ENCODE data around the gene ACSBG1. TPM values are rescaled to one million over a fixed set of nuclear protein-coding genes. Genes with fewer than 3 reads are reported as not detected.

Gene ACSBG1
- not detected for total RNA-seq

- Mint-ChIP-seq H3K36me3 (ENCODE audit: low read depth) (no peaks in the 10 kb centered on the region), H3K4me1 (peaks cover 17% of the 10 kb centered on the region), H3K27ac (no peak within 1 kb of the TSS), H3K4me3 (no peak within 1 kb of the TSS), H3K9me3 (no peaks in the 10 kb centered on the region), H3K27me3 (peaks cover 33% of the 10 kb centered on the region)
- ChIA-PET POLR2A (no interaction called here), CTCF (interaction anchor here (1.0 to 1.5 kb wide), 2 partner anchors 103 to 126 kb away, joined by 3 to 4 read pairs; no protein-coding TSS in a partner anchor)
- no peak for DNase-seq
Measured at GRCh38 chr15:78234515-78235040, at the start of gene ACSBG1. Gene ACSBG1 (minus strand): TSS chr15:78234565. CDS start chr15:78234501, 64 bp downstream.

GRCh38 chr15:78282324-78282723 is 48.0 kb upstream of the ACSBG1 start:
- ChIA-PET CTCF (interaction anchor here (1.0 to 2.4 kb wide), 4 partner anchors 16 to 170 kb away, joined by 3 to 8 read pairs (median 4); partner anchors contain the start of gene DNAJA4), POLR2A (interaction anchor here (0.6 to 2.0 kb wide), 8 partner anchors 10 to 169 kb away, joined by 3 to 7 read pairs (median 4); partner anchors contain the start of genes CIB2 and DNAJA4)
- Mint-ChIP-seq H3K36me3 (ENCODE audit: low read depth) (peaks cover 34% of the 10 kb centered on the region), H3K4me3 (no peak overlapping the region), H3K4me1 (no peaks in the 10 kb centered on the region), H3K9me3 (no peaks in the 10 kb centered on the region), H3K27me3 (no peaks in the 10 kb centered on the region), H3K27ac (no peak overlapping the region)
- DNase-seq, result no peak

GRCh38 chr15:78280319-78281072 is 46.1 kb upstream of the ACSBG1 start:
- no peaks in the 10 kb centered on the region for H3K9me3 Mint-ChIP-seq
- H3K27me3 Mint-ChIP-seq, result no peaks in the 10 kb centered on the region
- no peak overlapping the region for H3K4me3 Mint-ChIP-seq
- no peak overlapping the region for H3K27ac Mint-ChIP-seq
- H3K36me3 Mint-ChIP-seq (ENCODE audit: low read depth), result peaks cover 27% of the 10 kb centered on the region
- ChIA-PET POLR2A (interaction anchor here (1.9 to 2.0 kb wide), 4 partner anchors 14 to 19 kb away, joined by 4 to 7 read pairs (median 7); partner anchors contain the start of gene SKIC8), CTCF (interaction anchor here (1.5 to 2.4 kb wide), 3 partner anchors 10 to 168 kb away, joined by 3 to 8 read pairs (median 4); partner anchors contain the start of gene DNAJA4)
- no peak for DNase-seq
- H3K4me1 Mint-ChIP-seq, result no peaks in the 10 kb centered on the region

GRCh38 chr15:78276064-78276943 is 41.9 kb upstream of the ACSBG1 start:
- ChIA-PET POLR2A (interaction anchor here (1.0 to 1.8 kb wide), 2 partner anchors 12 kb away, joined by 3 to 8 read pairs; partner anchors contain the start of gene DNAJA4), CTCF (interaction anchor here (1.3 to 1.5 kb wide), 2 partner anchors 11 to 36 kb away, joined by 4 read pairs; no protein-coding TSS in a partner anchor)
- Mint-ChIP-seq H3K36me3 (ENCODE audit: low read depth) (peaks cover 33% of the 10 kb centered on the region), H3K4me1 (no peaks in the 10 kb centered on the region), H3K9me3 (no peaks in the 10 kb centered on the region), H3K27me3 (no peaks in the 10 kb centered on the region), H3K4me3 (no peak overlapping the region), H3K27ac (no peak overlapping the region)
- no peak for DNase-seq

GRCh38 chr15:78274994-78275393 is 40.6 kb upstream of the ACSBG1 start:
- Mint-ChIP-seq H3K27me3 (no peaks in the 10 kb centered on the region), H3K36me3 (ENCODE audit: low read depth) (peaks cover 35% of the 10 kb centered on the region), H3K9me3 (no peaks in the 10 kb centered on the region), H3K27ac (no peak overlapping the region), H3K4me1 (peaks cover 2% of the 10 kb centered on the region), H3K4me3 (no peak overlapping the region)
- DNase-seq, result no peak
- POLR2A ChIA-PET, result interaction anchor here (1.0 kb wide), 1 partner anchor 11 kb away, joined by 3 read pairs; the partner anchor contains the start of gene DNAJA4
- CTCF ChIA-PET, result interaction anchor here (1.3 kb wide), 1 partner anchor 35 kb away, joined by 4 read pairs; no protein-coding TSS in a partner anchor

- DNase-seq, result no peak
- H3K27ac Mint-ChIP-seq, result no peak overlapping the region
- no peaks in the 10 kb centered on the region for H3K9me3 Mint-ChIP-seq
- no peak overlapping the region for H3K4me3 Mint-ChIP-seq
- peaks cover 8% of the 10 kb centered on the region for H3K4me1 Mint-ChIP-seq
- H3K36me3 Mint-ChIP-seq (ENCODE audit: low read depth), result peaks cover 29% of the 10 kb centered on the region
- ChIA-PET POLR2A (no interaction called here), CTCF (interaction anchor here (1.0 kb wide), 1 partner anchor 32 kb away, joined by 3 read pairs; no protein-coding TSS in a partner anchor)
- H3K27me3 Mint-ChIP-seq, result no peaks in the 10 kb centered on the region
Measured at GRCh38 chr15:78272776-78273175, 38.4 kb upstream of the ACSBG1 start.

GRCh38 chr15:78272316-78272715 is 38.0 kb upstream of the ACSBG1 start:
- Mint-ChIP-seq H3K4me1 (peaks cover 9% of the 10 kb centered on the region), H3K36me3 (ENCODE audit: low read depth) (peaks cover 29% of the 10 kb centered on the region), H3K4me3 (no peak overlapping the region), H3K9me3 (no peaks in the 10 kb centered on the region), H3K27me3 (no peaks in the 10 kb centered on the region), H3K27ac (no peak overlapping the region)
- ChIA-PET POLR2A (no interaction called here), CTCF (interaction anchor here (0.5 to 1.0 kb wide), 2 partner anchors 32 to 282 kb away, joined by 3 read pairs; no protein-coding TSS in a partner anchor)
- no peak for DNase-seq

GRCh38 chr15:78266806-78267205 is 32.4 kb upstream of the ACSBG1 start:
- peaks cover 32% of the 10 kb centered on the region for H3K4me1 Mint-ChIP-seq
- H3K36me3 Mint-ChIP-seq (ENCODE audit: low read depth), result peaks cover 10% of the 10 kb centered on the region
- no peak for DNase-seq
- H3K27me3 Mint-ChIP-seq, result no peaks in the 10 kb centered on the region
- POLR2A ChIA-PET, result interaction anchor here (0.6 to 3.7 kb wide), 4 partner anchors 9 to 171 kb away, joined by 3 to 37 read pairs (median 19); partner anchors contain the start of genes IREB2 and SKIC8
- CTCF ChIA-PET, result interaction anchor here (1.8 to 3.3 kb wide), 4 partner anchors 15 to 154 kb away, joined by 6 to 21 read pairs (median 8); partner anchors contain the start of gene SKIC8
- H3K27ac Mint-ChIP-seq, result no peak overlapping the region
- no peaks in the 10 kb centered on the region for H3K9me3 Mint-ChIP-seq
- H3K4me3 Mint-ChIP-seq, result no peak overlapping the region

GRCh38 chr15:78266229-78266628 is 31.9 kb upstream of the ACSBG1 start:
- no peaks in the 10 kb centered on the region for H3K27me3 Mint-ChIP-seq
- no peak for DNase-seq
- peaks cover 5% of the 10 kb centered on the region for H3K36me3 Mint-ChIP-seq (ENCODE audit: low read depth)
- peak overlapping the region; percentile 83 for H3K4me3 Mint-ChIP-seq
- H3K27ac Mint-ChIP-seq, result no peak overlapping the region
- peaks cover 32% of the 10 kb centered on the region for H3K4me1 Mint-ChIP-seq
- ChIA-PET CTCF (interaction anchor here (0.6 to 3.3 kb wide), 11 partner anchors 9 to 158 kb away, joined by 3 to 21 read pairs (median 6); partner anchors contain the start of gene SKIC8), POLR2A (interaction anchor here (0.6 to 3.7 kb wide), 11 partner anchors 9 to 607 kb away, joined by 3 to 37 read pairs (median 7); partner anchors contain the start of genes IDH3A, IREB2, PSMA4 and SKIC8)
- no peaks in the 10 kb centered on the region for H3K9me3 Mint-ChIP-seq

GRCh38 chr15:78265752-78266224 is 31.4 kb upstream of the ACSBG1 start:
- no peak for DNase-seq
- peak overlapping the region; percentile 17 for H3K27ac Mint-ChIP-seq
- ChIA-PET CTCF (interaction anchor here (0.6 to 3.3 kb wide), 13 partner anchors 8 to 159 kb away, joined by 3 to 21 read pairs (median 5); partner anchors contain the start of gene SKIC8), POLR2A (interaction anchor here (0.8 to 3.7 kb wide), 13 partner anchors 11 to 608 kb away, joined by 3 to 37 read pairs (median 7); partner anchors contain the start of genes IDH3A, IREB2, PSMA4 and SKIC8)
- H3K9me3 Mint-ChIP-seq, result no peaks in the 10 kb centered on the region
- peak overlapping the region; percentile 83 for H3K4me3 Mint-ChIP-seq
- peaks cover 32% of the 10 kb centered on the region for H3K4me1 Mint-ChIP-seq
- H3K27me3 Mint-ChIP-seq, result no peaks in the 10 kb centered on the region
- peaks cover under 1% of the 10 kb centered on the region for H3K36me3 Mint-ChIP-seq (ENCODE audit: low read depth)

- no peaks in the 10 kb centered on the region for H3K27me3 Mint-ChIP-seq
- H3K27ac Mint-ChIP-seq, result peak overlapping the region; percentile 71
- H3K36me3 Mint-ChIP-seq (ENCODE audit: low read depth), result no peaks in the 10 kb centered on the region
- CTCF ChIA-PET, result interaction anchor here (0.8 to 3.3 kb wide), 12 partner anchors 9 to 159 kb away, joined by 3 to 21 read pairs (median 6); partner anchors contain the start of gene SKIC8
- H3K4me1 Mint-ChIP-seq, result peaks cover 29% of the 10 kb centered on the region
- H3K9me3 Mint-ChIP-seq, result no peaks in the 10 kb centered on the region
- no peak for DNase-seq
- H3K4me3 Mint-ChIP-seq, result peak overlapping the region; percentile 83
- POLR2A ChIA-PET, result interaction anchor here (0.8 to 3.7 kb wide), 14 partner anchors 9 to 311 kb away, joined by 3 to 37 read pairs (median 5); partner anchors contain the start of genes IDH3A, IREB2, PSMA4 and SKIC8
Measured at GRCh38 chr15:78265137-78265460, 30.7 kb upstream of the ACSBG1 start.

Measured in activated CD4-positive, alpha-beta memory T cell treated with anti-CD3 and anti-CD28 coated beads, Interleukin-2, amount 10 ng/mL, durations not matched to agents 7 days and 5 days (primary cell).